NOMO-1 treated with dmso at 0.1 percent for 144 hours (cell line): Measurements from ENCODE around the gene CCNG2.

Experiments used
- DNase-seq: peaks from one replicate; lab custom pipeline; 2025; ENCODE audit not compliant: unreplicated experiment; lab: John Stamatoyannopoulos, UW

CCNG2 gene

DNA sequence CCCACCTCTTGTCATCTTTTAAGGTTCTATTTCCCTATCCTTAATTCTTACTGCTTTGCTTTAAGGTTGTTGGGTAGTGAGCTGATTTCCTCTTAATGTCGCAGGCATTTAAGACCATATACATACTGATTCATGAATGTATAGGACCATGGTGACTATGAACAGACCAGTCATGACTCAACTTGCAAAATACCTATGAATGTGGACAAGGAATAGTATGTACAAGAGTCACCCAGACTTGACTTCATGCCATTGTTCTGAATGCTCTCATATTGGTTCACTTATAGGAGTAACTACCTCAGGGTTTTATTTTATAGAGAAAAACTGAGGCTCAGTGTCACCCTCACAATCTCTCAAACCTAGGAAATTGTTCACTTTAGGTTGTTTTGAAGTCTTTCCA lies 44.3 kb downstream of the CCNG2 start:
- no peak for DNase-seq

GRCh38 chr4:77201857-77202256 lies 44.9 kb downstream of the CCNG2 start:
- no peak for DNase-seq

GRCh38 chr4:77202491-77202890 lies 45.5 kb downstream of the CCNG2 start:
- DNase-seq: no peak

DNA sequence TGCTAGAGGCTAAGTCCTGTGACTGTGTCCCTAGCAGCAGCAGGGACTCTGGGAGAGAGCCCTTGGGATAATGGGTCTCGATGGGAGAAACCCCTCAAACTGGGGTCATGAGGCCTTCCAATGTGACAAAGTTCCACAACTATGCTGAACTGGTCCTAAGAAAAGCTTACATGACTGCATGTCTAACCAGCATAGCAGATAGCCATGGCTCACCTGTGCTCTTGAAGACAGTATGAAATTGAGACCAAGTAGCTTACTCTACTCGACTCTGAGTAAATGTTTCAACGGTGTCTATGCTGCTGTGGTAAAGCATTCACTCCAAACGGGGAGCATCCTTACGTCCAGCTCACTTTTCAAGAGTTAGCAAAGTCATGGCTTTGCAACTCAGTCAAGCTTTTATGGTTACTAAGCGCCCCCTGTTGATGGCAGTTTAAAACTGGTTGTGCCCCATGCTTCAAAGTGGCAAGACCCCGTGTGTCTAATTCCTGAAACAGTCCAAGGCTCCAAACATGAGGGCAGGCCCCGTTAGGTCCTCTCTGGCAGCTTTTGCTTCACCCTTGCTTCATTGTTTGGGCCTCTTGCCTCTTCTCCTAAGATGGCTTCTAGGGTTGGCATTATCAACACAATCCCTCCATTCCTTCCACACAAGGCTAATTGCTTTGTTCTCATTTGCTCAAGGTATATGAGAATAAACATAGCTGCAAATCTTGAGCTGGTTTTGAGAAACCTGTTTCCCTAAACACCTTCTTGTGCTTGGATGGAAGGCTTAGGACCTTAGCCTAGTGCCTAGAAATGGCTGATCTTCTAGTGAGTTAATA lies 46.6 kb downstream of the CCNG2 start:
- DNase-seq: peak; percentile 26

DNA sequence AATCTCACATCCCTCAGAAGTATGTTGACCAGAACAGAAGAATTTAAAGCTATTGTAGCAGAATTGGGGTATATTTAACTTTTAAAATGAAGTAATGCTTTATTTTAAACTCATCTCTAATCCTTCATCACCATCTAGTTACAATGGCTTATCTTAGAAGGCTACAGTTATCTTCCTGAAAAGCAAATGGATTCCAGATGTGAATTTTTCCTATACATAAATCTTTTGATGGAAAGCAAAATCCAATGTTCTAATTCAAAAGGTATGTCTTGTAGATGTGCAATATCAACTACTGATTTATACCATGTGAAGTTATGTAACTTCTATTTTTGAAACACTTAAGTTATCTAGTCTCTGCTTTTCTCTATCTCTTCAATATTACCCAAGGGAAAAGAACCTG lies 47.6 kb downstream of the CCNG2 start:
- DNase-seq: no peak

GRCh38 chr4:77209012-77209411 lies 52.0 kb downstream of the CCNG2 start:
- no peak for DNase-seq

DNA sequence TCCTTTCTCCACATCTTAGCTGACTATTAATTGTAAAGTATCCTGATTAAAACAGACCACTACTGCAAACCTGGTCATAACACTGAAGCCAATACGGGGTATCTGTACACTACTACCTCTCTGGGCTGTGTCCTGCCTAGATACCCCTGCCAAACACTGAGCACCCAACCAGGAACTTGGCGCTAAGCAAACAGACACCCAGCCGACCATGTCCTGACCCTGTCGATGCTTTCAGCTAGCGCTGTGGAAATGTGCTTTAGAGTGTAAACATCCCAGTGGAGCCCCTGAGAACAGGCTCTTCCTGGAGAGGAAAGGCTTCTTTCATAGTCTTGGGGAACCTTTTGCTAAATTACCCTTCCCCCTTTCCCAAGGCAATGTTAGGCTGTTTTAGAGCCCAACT lies 52.9 kb downstream of the CCNG2 start:
- DNase-seq: no peak

- DNase-seq: no peak
These were observed 58.1 kb downstream of the CCNG2 start for GRCh38 chr4:77215107-77215506.

GRCh38 chr4:77217526-77217925 lies 60.5 kb downstream of the CCNG2 start:
- no peak for DNase-seq

GRCh38 chr4:77219266-77219665 lies 62.3 kb downstream of the CCNG2 start:
- DNase-seq: no peak
